HG03565 (cell line): ENCODE measurements around the gene LIME1.

Source experiments
- ATAC-seq: cut with Tn5 transposase; IDR thresholded peaks from one replicate; pipeline ENCODE4 v1.9.1; 2021; ENCODE audit warnings: mild to moderate bottlenecking, moderate library complexity; ENCODE audit not compliant: unreplicated experiment

LIME1 gene, protein sequence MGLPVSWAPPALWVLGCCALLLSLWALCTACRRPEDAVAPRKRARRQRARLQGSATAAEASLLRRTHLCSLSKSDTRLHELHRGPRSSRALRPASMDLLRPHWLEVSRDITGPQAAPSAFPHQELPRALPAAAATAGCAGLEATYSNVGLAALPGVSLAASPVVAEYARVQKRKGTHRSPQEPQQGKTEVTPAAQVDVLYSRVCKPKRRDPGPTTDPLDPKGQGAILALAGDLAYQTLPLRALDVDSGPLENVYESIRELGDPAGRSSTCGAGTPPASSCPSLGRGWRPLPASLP

DNA sequence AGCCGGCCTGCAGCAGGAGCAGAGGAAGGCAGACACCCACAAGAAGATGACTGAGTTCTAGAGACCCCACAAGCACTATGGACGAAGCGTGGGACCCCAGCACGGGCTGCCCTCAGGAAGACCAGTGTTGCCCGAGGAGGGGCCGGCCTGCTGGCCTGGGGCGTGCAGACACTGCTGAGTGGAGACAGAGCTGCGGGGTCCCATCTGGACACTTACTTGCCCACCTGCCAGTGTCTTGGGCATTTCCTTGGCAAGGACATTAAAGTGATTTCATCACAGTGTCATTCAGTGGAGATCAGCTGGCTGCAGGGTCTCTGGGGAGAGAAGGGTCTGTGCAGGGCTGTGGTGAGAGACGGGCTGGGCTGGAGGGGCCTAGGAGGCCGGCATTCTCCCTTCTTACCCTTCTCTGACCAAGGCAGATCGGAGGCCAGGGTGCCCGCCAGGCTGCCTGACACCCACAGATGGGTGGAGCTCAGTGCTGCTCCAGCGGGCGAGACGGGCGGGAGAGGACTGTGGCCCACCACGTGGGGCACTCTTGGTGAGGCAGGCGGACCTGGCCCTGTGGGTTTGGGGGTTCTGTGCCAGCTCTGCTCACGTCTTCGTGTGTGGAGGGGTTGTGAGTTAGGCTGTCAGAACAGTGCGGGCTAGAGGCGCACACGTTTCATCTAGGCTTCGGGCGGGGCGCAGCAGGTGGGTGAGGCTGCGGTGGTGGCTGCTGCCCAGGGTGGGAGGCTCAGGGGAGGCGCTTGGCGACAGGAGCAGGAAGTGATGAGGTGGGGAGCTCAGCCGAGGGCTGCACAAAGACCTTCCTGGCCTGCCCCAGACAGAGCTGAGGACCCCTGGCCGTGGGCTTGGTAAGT is at the start of gene LIME1:
TSS of gene LIME1 (plus strand) at position 806 of the 860 bp plus-strand sequence. CDS start 886 bp downstream, outside the sequence.
- ATAC-seq: no peak

DNA sequence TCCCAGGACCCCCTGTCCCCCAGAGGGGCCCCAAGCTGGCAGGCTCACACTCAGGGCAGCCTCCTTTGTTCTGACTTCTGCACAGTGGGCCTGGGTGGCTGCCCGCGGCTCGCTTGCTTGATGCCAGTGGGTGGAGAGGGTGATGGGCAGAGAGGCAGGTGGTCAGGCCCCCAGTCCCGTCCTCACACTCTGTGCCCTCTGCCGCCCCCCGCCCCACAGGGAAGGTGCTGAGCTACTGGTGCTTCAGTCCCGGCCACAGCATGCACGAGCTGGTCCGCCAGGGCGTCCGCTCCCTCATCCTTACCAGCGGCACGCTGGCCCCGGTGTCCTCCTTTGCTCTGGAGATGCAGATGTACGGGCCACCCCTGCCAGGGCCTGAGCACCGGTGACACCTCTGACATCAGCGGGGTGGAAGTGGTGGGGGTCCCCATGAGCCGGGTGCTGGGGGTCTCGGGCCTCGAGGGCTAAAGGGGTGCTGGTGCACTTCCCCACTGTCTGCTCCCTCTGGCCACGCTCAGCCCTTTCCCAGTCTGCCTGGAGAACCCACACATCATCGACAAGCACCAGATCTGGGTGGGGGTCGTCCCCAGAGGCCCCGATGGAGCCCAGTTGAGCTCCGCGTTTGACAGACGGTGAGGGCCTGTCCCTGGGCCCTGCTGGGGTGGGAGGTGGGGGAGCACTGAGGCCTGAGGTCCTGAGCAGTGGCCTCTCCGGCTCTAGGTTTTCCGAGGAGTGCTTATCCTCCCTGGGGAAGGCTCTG is 48.9 kb upstream of the LIME1 start:
- no peak for ATAC-seq

DNA sequence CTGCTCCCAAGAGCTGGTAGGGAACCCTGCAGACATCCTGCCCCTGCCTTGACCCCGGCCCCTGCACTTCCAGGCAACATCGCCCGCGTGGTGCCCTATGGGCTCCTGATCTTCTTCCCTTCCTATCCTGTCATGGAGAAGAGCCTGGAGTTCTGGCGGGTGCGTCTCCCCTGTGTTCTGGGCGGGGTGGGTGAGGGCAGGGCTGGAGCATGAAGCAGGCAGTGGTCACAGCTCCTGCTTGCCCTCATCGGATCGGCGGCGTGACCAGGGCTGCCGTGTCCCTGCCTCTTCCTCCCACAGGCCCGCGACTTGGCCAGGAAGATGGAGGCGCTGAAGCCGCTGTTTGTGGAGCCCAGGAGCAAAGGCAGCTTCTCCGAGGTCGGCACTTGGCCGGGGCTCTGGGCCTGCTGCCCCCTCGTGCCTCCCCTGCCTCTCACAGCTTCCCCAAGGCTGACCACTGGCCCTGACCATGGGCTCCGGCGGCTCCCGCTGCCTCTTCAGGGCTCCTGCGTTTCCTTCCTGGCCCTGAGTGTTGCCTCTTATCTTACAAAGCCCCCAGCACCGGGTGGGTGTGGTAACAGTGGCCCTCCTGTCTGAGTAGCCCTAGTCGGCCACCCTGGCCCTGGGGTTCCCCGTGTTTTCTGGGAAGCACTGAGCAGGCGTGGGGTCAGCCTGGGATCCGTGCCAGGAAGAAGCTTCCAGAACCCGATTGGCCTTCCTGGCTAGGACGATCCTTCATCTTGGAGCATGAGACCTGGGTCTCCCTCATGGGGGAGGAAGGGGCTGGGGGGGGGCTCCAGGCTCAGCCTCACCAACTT is 48.0 kb upstream of the LIME1 start:
- no peak for ATAC-seq

DNA sequence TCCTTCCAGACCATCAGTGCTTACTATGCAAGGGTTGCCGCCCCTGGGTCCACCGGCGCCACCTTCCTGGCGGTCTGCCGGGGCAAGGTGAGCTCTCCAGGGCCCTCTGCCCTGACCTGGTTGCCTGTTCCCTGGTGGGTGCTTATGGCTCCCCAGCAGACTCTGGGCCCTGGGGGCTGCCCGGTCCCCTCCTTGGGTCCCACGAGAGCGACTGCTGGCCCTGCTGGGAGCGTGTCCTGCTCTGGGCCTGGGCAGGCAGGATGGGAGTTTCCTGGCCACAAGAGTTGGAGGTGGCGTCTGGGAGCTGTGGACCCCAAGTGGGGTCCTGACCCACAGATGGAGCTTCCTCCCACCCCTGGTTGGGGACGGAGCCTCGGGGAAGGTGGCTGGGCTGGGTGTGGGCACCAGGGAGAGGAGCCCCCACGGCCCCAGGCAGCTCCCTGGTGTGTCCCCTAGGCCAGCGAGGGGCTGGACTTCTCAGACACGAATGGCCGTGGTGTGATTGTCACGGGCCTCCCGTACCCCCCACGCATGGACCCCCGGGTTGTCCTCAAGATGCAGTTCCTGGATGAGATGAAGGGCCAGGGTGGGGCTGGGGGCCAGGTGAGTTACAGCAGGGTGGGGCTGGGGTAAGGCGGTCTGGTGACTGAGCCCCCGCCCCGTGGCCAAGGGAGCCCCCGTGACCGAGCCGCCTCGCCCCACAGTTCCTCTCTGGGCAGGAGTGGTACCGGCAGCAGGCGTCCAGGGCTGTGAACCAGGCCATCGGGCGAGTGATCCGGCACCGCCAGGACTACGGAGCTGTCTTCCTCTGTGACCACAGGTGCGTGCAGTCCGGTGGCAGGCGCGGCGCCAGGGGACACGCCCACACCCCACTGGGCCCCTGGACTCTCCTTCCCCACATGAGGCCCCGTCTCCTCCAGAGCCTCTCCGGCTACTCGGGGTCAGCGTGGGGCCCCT is 47.1 kb upstream of the LIME1 start:
- ATAC-seq: no peak

DNA sequence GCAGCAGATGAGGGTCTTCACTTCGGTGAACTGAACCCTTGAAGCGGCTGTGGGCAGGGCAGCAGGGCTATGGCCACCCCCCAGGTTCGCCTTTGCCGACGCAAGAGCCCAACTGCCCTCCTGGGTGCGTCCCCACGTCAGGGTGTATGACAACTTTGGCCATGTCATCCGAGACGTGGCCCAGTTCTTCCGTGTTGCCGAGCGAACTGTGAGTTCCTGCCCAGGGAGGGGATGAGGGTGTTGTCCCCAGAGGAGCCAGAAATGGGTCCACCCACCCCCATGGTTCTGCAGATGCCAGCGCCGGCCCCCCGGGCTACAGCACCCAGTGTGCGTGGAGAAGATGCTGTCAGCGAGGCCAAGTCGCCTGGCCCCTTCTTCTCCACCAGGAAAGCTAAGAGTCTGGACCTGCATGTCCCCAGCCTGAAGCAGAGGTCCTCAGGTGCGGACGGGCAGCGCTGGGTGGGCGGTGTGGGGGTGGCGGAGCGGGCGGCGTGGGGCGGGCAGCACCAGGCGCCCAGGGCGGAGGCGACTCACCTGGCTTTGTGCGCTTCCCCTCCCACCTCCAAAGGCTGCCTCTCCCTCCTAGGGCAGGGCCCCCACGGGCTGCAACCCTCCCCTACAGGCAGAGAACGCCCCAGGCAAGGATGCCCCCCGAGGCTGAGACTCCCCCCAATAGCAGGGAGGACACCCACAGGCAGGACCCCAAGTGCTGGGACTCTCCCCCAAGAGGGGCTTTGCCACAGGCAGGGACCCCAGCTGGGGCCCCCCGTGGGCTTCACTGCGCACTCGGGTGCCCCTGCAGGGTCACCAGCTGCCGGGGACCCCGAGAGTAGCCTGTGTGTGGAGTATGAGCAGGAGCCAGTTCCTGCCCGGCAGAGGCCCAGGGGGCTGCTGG is 46.2 kb upstream of the LIME1 start:
- ATAC-seq: no peak

DNA sequence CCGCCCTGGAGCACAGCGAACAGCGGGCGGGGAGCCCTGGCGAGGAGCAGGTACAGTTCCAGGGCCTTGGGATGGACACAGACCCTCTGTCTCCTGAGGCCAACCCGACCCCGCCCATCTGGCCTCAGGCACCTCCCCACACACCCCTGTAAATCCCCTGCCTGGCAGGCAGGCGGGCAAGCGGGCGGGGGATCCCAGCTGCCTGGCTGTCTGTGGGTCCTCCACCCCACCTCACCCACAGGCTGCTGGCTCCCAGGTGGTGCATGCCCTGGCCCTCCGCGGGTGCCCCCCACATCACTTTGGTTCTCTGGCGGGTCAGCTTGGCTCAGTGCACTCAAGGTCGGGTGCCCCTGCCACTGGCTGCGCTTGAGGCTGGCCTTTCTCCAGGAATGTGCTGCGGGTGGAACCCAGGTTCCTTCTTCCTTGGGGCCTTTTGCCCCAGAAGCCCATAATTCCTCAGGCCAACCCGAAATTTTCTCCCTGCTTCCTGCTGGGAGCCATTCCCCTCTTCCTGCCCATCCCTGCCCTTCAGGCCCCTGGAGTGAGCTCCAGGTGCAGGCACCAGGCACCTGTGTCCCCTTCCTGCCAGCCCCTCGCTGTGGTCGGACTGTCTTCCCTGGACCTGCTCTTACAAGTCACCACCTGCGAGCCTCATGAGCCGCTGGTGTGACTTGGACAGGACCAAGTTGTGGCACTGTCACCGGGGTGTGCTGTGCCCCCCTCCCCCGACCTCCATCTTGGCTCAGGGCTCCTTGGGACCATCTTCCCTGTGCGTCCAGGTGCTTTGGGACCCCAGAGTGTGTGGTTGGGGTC is 45.4 kb upstream of the LIME1 start:
- no peak for ATAC-seq

DNA sequence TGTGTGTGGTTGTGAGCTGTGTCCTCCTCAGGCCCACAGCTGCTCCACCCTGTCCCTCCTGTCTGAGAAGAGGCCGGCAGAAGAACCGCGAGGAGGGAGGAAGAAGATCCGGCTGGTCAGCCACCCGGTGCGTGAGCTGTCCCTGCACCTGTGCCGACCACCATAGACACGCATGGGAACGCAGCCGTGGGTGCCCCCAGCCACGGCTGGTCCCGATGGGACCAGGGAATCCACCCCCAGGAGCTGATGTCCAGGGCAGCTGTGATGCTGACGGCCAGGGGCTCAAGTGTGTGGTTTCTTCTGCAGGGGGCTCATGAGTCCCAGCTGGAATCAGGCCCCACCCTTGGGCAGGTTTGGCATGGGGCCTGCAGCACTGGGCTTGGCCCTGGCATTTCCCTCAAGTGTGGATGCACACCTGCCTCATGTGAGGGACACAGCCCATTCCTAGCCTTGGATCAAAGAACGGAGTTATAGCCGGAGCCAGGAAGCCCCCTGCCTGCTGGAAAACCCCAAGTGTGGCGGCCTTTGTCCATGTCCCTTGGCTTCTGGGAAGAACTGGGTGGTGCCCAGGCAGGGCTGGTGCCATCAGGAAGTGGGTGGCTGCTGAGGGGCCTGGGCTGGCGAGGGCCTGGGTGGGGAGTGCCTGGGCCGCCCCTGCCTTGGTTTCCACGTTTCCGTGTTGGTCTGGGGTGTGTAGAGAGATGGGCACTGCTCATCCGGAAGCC is 44.6 kb upstream of the LIME1 start:
- no peak for ATAC-seq

DNA sequence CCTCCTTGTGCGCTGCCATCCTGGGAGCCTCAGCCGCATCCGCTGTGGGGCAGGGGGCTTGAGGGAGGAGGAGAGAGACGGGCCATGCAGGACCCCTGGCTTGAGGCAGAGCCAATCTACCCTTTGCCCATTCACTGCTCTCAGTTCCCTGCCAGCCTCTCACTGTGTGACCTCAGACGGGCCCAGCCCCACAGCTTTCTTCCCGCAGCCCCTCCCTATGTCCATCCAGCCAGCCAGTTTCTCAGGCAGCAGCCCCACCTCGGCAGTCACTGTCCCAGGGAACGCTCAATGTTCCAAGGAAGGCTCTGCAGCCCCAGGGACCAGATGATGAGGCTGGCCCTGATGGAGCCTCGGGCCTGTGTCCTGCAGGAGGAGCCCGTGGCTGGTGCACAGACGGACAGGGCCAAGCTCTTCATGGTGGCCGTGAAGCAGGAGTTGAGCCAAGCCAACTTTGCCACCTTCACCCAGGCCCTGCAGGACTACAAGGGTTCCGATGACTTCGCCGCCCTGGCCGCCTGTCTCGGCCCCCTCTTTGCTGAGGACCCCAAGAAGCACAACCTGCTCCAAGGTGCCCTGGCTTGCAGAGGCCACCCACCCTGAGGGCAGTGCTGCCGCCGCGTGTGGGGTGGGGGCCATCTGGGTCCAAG is 43.9 kb upstream of the LIME1 start:
- ATAC-seq: no peak

DNA sequence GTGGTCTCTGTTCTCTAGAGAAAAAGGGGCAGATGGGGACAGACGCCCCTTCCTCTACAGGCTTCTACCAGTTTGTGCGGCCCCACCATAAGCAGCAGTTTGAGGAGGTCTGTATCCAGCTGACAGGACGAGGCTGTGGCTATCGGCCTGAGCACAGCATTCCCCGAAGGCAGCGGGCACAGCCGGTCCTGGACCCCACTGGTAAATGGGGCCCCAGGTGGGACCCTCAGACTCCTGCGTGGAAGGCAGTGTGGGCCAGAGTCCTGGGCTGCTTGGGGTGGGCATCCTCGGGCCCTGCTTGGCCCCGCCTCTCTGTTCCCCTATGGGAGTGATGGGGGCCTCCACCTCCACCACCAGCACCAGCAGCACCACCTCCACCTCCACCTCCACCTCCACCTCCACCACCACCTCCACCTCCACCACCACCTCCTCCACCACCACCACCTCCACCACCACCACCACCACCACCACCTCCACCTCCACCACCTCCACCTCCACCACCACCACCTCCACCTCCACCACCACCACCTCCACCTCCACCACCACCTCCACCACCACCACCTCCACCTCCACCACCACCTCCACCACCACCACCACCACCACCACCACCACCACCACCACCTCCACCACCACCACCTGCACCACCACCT is 43.3 kb upstream of the LIME1 start:
- no peak for ATAC-seq

DNA sequence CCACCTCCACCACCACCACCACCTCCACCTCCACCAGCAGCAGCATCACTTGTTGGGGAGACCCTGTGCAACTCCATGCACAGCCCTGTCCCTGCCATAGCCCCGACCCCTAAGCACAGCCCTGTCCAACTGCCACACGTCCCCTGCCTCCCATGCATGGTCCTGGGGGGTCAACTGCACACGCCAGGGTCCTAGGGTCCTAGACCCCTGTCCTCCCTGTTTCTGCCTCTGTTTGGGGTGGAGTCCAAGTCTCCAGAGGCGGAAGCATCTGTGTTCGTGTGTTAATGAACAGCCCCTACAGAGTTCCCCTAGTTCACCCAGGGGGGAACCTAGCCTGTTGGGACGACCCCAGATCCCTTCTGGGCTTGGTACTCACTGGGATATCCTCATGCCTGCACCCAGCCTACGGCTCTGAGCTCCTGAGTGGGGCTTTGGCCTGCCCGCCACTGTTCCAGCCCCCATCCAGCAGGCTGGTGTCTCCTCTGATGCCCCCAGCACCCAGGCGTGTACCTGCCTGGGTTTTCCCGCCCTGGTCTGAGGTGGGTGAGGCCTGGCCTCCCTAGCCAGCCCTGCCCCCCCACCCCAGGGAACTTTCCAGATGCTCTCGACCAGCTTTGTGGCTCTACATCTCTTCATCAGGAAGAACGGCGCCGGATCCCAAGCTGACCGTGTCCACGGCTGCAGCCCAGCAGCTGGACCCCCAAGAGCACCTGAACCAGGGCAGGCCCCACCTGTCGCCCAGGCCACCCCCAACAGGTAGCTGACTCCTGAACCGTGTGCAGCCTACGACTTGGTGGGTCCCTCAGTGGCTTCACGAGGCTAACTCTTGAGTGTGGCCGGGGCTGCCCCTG is 42.5 kb upstream of the LIME1 start:
- ATAC-seq: no peak

DNA sequence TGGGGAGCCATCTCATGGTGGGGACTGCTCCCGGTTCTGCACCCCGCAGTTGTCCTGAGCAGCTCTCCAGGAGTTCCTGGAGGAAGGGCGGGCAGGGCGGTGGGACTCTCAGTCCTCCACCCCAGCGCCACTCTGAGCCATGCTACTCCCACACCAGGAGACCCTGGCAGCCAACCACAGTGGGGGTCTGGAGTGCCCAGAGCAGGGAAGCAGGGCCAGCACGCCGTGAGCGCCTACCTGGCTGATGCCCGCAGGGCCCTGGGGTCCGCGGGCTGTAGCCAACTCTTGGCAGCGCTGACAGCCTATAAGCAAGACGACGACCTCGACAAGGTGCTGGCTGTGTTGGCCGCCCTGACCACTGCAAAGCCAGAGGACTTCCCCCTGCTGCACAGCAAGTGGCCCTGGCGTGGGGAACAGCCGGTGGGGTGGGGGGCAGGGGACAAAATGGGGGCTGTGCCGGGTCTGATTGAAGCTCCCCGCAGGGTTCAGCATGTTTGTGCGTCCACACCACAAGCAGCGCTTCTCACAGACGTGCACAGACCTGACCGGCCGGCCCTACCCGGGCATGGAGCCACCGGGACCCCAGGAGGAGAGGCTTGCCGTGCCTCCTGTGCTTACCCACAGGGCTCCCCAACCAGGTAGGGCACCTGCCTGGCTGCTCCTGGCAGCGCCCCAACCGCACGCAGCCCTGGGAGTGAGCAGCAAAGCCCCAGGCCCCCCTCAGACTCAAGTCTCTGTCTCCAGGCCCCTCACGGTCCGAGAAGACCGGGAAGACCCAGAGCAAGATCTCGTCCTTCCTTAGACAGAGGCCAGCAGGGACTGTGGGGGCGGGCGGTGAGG is 41.7 kb upstream of the LIME1 start:
- ATAC-seq: no peak

DNA sequence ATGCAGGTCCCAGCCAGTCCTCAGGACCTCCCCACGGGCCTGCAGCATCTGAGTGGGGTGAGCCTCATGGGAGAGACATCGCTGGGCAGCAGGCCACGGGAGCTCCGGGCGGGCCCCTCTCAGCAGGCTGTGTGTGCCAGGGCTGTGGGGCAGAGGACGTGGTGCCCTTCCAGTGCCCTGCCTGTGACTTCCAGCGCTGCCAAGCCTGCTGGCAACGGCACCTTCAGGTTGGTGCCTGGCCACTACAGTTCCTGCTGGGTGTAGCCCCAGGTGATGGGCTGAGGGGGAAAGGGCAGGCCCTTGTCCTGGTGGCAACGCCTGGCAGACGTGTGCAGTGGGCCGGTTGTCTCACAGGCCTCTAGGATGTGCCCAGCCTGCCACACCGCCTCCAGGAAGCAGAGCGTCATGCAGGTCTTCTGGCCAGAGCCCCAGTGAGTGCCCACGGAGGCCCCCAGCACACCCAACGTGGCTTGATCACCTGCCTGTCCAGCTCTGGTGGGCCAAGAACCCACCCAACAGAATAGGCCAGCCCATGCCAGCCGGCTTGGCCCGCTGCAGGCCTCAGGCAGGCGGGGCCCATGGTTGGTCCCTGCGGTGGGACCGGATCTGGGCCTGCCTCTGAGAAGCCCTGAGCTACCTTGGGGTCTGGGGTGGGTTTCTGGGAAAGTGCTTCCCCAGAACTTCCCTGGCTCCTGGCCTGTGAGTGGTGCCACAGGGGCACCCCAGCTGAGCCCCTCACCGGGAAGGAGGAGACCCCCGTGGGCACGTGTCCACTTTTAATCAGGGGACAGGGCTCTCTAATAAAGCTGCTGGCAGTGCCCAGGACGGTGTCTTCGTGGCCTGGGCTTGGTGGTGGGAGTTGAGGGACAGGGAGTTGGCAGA is 40.8 kb upstream of the LIME1 start:
- no peak for ATAC-seq

DNA sequence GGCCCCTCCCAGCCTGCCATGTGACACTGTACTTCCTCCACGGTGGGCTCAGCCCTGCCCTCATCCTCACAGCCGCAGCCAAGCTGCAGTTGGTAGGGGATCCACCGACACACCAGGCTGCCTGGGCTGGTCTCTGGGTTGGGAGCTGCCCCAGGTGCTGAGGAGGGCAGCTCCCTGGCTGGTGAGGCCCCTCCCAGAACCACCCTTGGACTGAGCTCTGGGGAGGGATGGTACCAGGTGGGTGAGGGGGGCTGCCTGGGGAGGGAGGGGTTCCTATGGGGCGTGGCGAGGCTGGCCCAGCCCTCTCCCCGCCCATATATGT is 40.2 kb upstream of the LIME1 start:
- ATAC-seq: no peak
